Stimulated activated naive CD4-positive, alpha-beta T cell (primary cell): ENCODE measurements around the gene PSMC1.

Source experiments
- DNase-seq, 6 experiments: peaks; one replicate each; lab custom pipeline; 2025; lab: John Stamatoyannopoulos, UW

Gene PSMC1

DNA sequence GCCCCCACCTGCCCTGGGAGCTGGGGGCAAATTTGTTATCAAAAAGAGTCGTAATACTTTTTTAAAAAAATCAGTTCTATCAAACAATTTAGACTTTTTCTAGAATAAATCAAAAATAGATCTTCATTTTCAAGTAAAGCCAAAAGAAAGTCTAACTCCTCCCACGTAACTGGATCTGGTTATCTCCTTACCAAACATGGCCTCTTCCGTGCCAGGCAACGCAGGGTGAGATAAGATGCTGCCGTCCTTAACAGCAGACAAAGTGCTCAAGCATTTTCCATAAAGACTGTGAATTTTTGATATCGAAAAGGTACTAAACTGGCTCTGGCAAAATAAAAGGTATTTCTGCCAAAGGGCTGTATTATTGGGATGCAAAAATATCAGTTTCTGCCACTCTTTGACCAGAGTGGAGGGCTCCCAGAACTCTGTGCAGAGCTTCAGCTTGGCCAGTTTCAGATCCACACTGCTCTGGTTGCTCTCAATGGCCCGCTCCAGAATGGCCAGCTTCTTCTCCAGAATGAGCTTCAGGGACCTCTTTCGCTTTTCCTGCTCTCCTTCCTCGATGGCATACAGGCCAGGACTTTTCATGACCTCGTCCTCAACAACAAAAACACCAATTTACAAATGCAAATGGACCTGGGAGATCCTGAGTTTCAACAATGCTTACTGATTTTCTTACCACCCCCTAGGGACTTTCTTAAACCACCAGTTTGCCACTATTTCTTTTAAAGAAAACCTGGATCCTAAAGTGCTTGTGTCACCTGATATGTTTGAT, 46.4 kb downstream of the PSMC1 start:
- no peak for DNase-seq

DNA sequence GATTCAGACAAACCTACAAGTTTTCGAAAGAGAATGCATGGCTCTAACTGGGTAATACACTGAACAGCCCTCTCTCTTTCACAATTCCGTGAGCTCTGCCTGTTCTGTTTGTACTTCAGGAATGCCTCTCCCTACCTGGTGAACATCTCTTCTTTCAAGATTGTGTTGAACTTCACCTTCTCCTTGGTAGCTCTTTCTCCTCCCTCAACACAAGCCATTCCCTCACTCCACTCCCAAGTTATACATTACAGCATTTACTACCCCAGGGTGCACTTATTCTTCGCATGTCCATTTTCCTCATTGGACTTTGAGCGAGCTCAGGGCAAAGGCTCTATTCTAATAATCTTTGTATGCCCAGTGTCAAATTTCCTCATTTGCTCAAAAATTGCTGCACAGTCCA, 47.1 kb downstream of the PSMC1 start:
- no peak for DNase-seq

DNA sequence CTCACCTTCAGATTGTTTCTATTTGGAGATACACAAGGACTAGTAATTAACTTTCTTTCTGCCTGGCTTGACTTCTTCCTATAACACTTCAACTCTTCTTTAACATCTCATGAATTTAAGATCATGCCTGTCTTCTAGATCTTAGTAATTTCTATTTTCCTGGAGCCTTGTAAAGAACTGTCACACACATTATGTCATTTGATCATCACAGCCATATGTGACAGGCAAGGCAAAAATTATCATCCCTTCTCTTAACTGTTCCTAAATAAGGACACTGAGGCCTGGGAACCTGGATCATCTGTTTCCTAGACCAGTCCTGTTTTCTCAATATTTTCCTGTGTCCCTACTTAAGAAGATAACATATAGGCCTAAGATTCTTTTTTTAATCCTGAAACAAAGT, 48.1 kb downstream of the PSMC1 start:
- no peak for DNase-seq

DNA sequence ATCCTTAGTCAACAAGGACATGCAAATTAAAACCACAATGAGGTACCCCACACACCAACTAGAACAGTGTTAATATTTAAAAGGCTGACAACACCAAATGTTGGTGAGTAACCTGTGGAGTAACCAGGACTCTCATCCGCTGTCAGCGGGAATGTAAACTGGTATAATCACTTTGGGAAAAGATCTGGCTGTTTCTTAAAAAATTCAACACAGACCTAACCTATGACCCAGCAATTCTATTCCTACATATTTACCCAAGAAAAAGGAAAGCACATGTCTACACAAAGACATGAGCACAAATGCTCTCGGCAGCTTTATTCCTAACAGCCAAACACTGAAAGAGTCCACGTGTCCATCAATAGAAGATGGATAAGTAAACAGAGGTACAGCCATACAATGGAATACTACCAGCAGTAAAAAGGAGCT, 48.8 kb downstream of the PSMC1 start:
- DNase-seq, result no peak

DNA sequence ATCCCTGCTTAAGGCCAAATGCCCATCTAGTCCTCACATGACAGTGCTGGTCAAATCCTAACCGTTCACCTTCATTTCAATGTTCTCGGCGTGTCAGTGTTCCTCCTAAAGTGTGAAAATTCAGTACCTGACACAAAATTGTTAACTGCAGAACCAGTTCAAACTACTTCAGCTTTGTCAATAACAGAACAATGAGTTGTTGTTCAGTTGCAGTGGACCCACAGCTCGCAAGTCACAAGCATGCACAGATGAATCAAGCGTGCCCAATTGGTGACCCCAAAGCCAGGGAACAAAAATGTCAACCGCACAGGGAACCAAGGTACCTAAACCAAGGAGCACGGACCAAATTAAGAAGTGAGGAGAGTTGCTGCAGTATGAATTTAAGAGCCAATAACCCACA, 52.2 kb downstream of the PSMC1 start:
- no peak for DNase-seq

DNA sequence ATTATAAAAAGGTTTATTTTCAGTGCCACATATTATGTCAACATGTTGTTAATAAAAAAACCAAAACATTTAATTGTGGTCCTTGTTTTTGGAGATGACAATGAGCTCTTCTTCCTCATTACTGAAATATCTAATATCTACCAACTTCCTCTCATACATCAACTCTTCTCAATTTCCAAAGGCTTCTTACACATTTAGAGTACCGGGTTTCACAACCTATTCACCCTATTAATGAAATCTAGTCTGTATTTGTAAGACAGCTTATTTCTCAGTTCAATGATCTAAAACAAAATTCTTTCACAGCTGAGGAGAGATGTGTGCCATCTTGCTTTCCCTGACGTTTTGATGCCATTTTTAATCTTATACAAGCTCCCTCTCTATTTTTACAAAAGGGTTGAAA, 60.9 kb downstream of the PSMC1 start:
- no peak for DNase-seq

DNA sequence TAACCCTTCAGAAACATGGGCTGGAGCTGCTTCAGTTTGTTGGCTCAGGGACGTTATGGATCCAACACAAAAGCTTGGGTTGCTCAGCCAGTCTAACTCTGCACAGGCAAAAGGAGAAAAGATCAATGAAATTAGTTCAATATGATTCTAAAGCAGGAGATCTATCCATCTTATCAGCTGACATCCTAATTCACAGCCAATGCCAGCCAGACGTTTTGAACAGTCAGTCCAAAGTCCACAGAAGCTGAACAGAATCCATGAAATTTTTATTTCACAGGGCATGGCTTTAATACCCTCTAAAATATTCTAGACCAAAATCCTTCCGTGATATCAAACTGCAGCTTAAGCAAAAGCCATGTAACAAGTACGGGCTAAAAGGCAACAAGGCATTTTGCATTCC, 61.7 kb downstream of the PSMC1 start:
- DNase-seq, result no peak

DNA sequence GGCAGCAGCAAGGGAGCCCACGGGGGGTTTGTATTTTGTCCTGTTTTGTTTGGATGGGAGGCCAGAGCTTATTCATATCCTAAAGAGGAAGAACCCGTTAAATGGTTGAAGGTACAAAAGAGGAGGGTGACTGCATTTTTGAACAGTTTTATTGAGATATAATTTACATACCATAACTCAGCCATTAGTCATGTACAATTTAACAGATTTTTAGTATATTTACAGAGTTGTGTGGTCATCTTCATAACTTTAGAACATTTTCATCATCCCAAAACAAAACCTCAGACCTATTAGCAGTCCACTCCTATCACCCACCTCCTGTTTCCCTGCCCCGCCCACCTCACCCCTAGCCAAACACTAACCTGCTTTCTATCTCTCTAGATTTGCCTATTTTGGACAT, 62.8 kb downstream of the PSMC1 start:
- no peak for DNase-seq

DNA sequence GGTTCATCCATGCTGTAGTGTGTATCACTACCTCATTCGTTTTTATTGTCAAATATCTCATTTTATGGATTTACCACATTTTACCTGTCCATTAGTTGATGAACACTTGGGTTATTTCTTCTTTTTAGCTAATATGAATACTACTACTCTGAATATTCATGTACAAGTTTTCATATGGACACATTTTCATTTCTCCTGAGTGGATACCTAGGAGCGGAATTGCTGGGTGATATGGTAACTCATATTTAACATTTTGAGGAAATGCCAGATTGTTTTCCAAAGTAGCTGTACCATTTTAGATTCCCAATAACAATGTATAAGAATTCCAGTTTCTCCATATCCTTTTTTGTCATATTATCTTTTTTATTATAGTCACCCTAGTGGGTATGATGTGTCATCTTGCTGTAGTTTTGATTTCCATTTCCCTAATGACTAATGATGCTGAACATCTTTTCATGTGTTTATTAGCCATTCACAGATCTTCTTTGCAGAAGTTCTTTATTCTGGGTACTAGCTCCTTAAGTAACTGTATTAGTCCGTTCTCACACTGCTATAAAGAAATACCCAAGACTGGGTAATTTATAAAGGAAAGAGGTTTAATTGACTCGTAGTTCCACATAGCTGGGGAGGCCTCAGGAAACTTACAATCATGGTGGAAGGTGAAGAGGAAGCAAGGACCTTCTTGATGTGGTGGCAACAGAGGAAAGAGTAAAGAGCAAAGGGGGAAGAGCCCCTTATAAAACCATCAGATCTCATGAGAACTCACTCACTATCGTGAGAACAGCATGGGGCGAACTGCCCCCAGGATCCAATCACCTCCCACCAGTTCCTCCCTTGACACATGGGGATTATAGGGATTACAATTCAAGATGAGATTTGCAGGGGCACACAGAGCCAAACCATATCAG, 63.5 kb downstream of the PSMC1 start:
- no peak for DNase-seq

DNA sequence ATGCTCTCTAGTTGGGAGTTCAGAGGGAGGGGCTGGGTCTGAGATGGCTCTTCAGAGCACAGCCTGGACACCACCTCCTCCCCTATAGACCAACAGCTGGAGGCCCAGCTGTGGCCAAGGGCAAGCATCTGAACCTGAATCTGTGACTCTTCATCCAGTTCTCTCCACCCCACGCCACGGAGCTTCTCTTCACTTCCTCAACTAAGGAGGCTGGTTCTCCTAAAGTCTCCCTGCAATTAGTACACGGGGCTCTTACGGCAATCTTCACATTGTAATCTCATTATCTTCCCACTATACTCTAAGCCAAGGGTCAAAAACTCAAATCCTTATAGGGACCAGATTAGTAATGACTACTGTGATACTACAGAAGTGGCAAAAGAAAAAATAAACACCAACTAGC, 65.5 kb downstream of the PSMC1 start:
- DNase-seq, result no peak
